NT2/D1 (cell line): ENCODE results near the gene ATG2A.

Source experiments
- SUZ12 ChIP-seq: IDR thresholded peaks from 2 replicates; pipeline ENCODE4 v1.6.1; 2011; ENCODE audit not compliant: insufficient read length, insufficient read depth; ENCODE audit errors: extremely low read depth
- YY1 ChIP-seq: IDR thresholded peaks from 2 replicates; pipeline ENCODE4 v1.6.1; 2011; ENCODE audit not compliant: insufficient read length, insufficient read depth
- ZNF274 ChIP-seq: IDR thresholded peaks from 2 replicates; pipeline ENCODE4 v1.6.1; 2011; ENCODE audit warnings: mild to moderate bottlenecking, low read depth, low read length

DNA sequence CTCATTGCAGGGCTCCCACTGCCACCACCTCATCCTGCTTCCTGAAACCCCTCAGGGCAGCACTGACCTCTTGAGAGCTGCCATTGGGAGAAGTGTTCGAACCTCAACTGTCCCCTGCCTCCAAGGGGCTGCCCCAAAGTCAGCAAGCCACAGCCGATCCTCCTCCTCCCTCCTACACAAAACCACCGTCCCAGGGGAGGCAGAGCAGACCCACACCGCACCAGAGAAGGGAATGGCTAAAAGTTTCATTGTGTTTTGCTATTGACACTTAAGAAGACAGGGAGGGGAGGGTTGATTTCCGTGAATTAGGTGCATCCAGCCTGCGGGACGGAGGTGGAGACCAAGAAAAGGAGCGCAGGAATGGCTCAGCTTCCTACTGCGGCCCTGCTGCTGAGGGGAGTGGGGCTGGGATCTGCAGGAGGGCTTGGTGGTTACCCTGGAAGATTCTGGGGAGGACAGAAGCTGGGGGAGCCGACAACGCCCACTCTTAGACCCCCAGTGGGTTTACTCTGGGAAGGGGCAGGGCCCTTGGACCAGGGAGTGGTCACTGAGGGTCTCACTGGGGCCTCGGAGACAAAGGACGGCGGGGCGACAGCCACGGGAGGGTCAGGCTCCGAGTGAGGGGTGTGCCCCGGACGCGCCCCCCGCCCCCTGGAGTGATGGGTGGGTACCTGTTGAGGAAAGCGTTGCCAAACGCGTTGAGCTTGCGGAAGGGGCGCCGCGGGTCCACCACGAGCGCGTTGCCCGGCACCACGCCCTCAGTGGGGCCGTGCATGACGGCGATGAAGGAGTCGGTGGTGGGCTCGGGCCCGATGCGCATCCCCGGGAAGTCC lies 39.4 kb downstream of the ATG2A start:
- TF ChIP-seq ZNF274 (no peak), YY1 (no peak), SUZ12 (no peak)
